Right lung (tissue), 5 donors: ENCODE data around the gene MRPL20. TPM values are rescaled to one million over a fixed set of nuclear protein-coding genes. Genes with fewer than 3 reads are reported as not detected.

Experiments used
- DNase-seq, 2 donors: peaks; one replicate each; pipeline ENCODE4 v3.0.0-alpha.2; 2013
- polyA plus RNA-seq, 5 donors: library from polyadenylated mRNA; unstranded; fragments of 120-200 nt; gene quantifications; one replicate each; pipeline versions ENCODE4 v1.2.1 to v1.2.3, GENCODE V29; 2013; ENCODE audit warnings: inconsistent platforms in 1 of 5, low replicate concordance in 1 of 5; ENCODE audit not compliant: insufficient read length in 5 of 5, insufficient read depth in 1 of 5

The MRPL20 gene
- polyA plus RNA-seq, 5 donors: 88.3 to 150 (median 104) TPM

- DNase-seq: no peak
These were observed 41.0 kb downstream of the MRPL20 start for GRCh38 chr1:1365875-1366698.

GRCh38 chr1:1364266-1364665 is 42.8 kb downstream of the MRPL20 start:
- DNase-seq: no peak

GRCh38 chr1:1361982-1362423 is 45.1 kb downstream of the MRPL20 start:
- DNase-seq: no peak

- no peak for DNase-seq
These were observed 45.7 kb downstream of the MRPL20 start for GRCh38 chr1:1361233-1361981.

GRCh38 chr1:1360506-1361169 is 46.5 kb downstream of the MRPL20 start:
- no peak for DNase-seq

- no peak for DNase-seq
These were observed 47.2 kb downstream of the MRPL20 start for GRCh38 chr1:1359664-1360468.

GRCh38 chr1:1359308-1359663 is 47.8 kb downstream of the MRPL20 start:
- DNase-seq: no peak

- peak; percentile 89 for DNase-seq
These were observed 48.4 kb downstream of the MRPL20 start, which contains the start of gene MXRA8 for GRCh38 chr1:1358433-1359271. TSS of gene MXRA8 (minus strand) at chr1:1358555. CDS start at chr1:1358504, 51 bp downstream.

- peak in 1 of 2 donors; percentile 62 for DNase-seq
These were observed 49.1 kb downstream of the MRPL20 start for GRCh38 chr1:1357871-1358432.

- DNase-seq: no peak
These were observed 50.2 kb downstream of the MRPL20 start for GRCh38 chr1:1356796-1357401.

GRCh38 chr1:1356166-1356795 is 50.8 kb downstream of the MRPL20 start:
- DNase-seq: no peak

GRCh38 chr1:1355416-1355815 is 51.7 kb downstream of the MRPL20 start:
- no peak for DNase-seq

GRCh38 chr1:1354271-1355247 is 52.5 kb downstream of the MRPL20 start:
- no peak for DNase-seq

- no peak for DNase-seq
These were observed 53.5 kb downstream of the MRPL20 start for GRCh38 chr1:1353389-1354151.

GRCh38 chr1:1352786-1353388 is 54.2 kb downstream of the MRPL20 start:
- no peak for DNase-seq
